H9 (cell line): ENCODE results near the gene FAM227B. TPM values are rescaled to one million over a fixed set of nuclear protein-coding genes. Genes with fewer than 3 reads are reported as not detected.

Experiments
- DNase-seq: peaks from one replicate; pipeline ENCODE4 v3.0.0-alpha.2; 2017
- H2AFZ ChIP-seq: one replicate; pipeline ENCODE4 v1.6.1; 2013; ENCODE audit warnings: mild to moderate bottlenecking, low read length, control low read depth, moderate library complexity
- H2AK5ac ChIP-seq: 2 replicates; pipeline ENCODE4 v1.6.1; 2013; ENCODE audit warnings: low read length, control low read depth, mixed read lengths; ENCODE audit not compliant: insufficient read length
- H2BK120ac ChIP-seq: one replicate; pipeline ENCODE4 v1.6.1; 2013; ENCODE audit warnings: low read depth, mild to moderate bottlenecking, low read length, control low read depth, inconsistent platforms; ENCODE audit not compliant: poor library complexity, severe bottlenecking
- H2BK12ac ChIP-seq: 2 replicates; pipeline ENCODE4 v1.6.1; 2013; ENCODE audit warnings: low read length, control low read depth, mixed read lengths, low read depth; ENCODE audit not compliant: insufficient read length
- H2BK15ac ChIP-seq: 2 replicates; pipeline ENCODE4 v1.6.1; 2013; ENCODE audit warnings: low read depth, low read length, control low read depth
- H2BK20ac ChIP-seq: one replicate; pipeline ENCODE4 v1.6.1; 2013; ENCODE audit warnings: low read depth, mild to moderate bottlenecking, low read length, control low read depth, inconsistent platforms; ENCODE audit not compliant: poor library complexity, severe bottlenecking
- H2BK5ac ChIP-seq: 2 replicates; pipeline ENCODE4 v1.6.1; 2013; ENCODE audit warnings: low read length, control low read depth, mixed read lengths; ENCODE audit not compliant: insufficient read length
- H3K14ac ChIP-seq: 2 replicates; pipeline ENCODE4 v1.6.1; 2013; ENCODE audit warnings: low read length, control low read depth; ENCODE audit not compliant: insufficient read depth
- H3K18ac ChIP-seq: 2 replicates; pipeline ENCODE4 v1.6.1; 2013; ENCODE audit warnings: low read depth, mild to moderate bottlenecking, mixed read lengths, low read length, control low read depth; ENCODE audit not compliant: insufficient read length
- H3K23ac ChIP-seq: 2 replicates; pipeline ENCODE4 v1.6.1; 2013; ENCODE audit warnings: low read length, control low read depth, mixed read lengths, low read depth; ENCODE audit not compliant: insufficient read length
- H3K23me2 ChIP-seq: 2 replicates; pipeline ENCODE4 v1.6.1; 2013; ENCODE audit warnings: low read depth, mild to moderate bottlenecking, mixed read lengths, low read length, control low read depth; ENCODE audit not compliant: insufficient read length, poor library complexity, severe bottlenecking
- H3K27ac ChIP-seq: 2 replicates; pipeline ENCODE4 v1.5.1; 2013; ENCODE audit warnings: low read length, control low read depth, mixed read lengths, low read depth; ENCODE audit not compliant: insufficient read length
- H3K27me3 ChIP-seq: 2 replicates; pipeline ENCODE4 v1.6.1; 2013; ENCODE audit warnings: low read length, control low read depth, inconsistent platforms; ENCODE audit not compliant: insufficient read depth
- H3K4ac ChIP-seq: 2 replicates; pipeline ENCODE4 v1.6.1; 2013; ENCODE audit warnings: low read depth, mild to moderate bottlenecking, control low read depth, inconsistent platforms, low read length, moderate library complexity
- H3K4me1 ChIP-seq: 2 replicates; pipeline ENCODE4 v1.6.1; 2013; ENCODE audit warnings: low read length, control low read depth, inconsistent platforms; ENCODE audit not compliant: insufficient read depth
- H3K4me2 ChIP-seq: 2 replicates; pipeline ENCODE4 v1.6.1; 2013; ENCODE audit warnings: low read length, control low read depth, mixed read lengths; ENCODE audit not compliant: insufficient read length, insufficient read depth
- H3K56ac ChIP-seq: 2 replicates; pipeline ENCODE4 v1.6.1; 2013; ENCODE audit warnings: low read depth, mild to moderate bottlenecking, mixed read lengths, low read length, control low read depth; ENCODE audit not compliant: insufficient read length
- H3K79me1 ChIP-seq: 2 replicates; pipeline ENCODE4 v1.6.1; 2013; ENCODE audit warnings: low read depth, mild to moderate bottlenecking, moderate library complexity, low read length, control low read depth, inconsistent platforms; ENCODE audit not compliant: insufficient read depth, poor library complexity, severe bottlenecking
- H3K79me2 ChIP-seq: 2 replicates; pipeline ENCODE4 v1.6.1; 2013; ENCODE audit warnings: low read length, control low read depth, inconsistent platforms; ENCODE audit not compliant: insufficient read depth
- H3K9ac ChIP-seq: 2 replicates; pipeline ENCODE4 v1.6.1; 2013; ENCODE audit warnings: low read length, control low read depth, mixed read lengths; ENCODE audit not compliant: insufficient read length; ENCODE audit errors: extremely low read depth
- H3K9me3 ChIP-seq: one replicate; pipeline ENCODE4 v1.6.1; 2013; ENCODE audit warnings: low read depth, low read length, inconsistent platforms; ENCODE audit not compliant: control insufficient read depth
- H3T11ph ChIP-seq: one replicate; pipeline ENCODE4 v1.6.1; 2013; ENCODE audit warnings: mild to moderate bottlenecking, low read length, control low read depth, inconsistent platforms
- H4K20me1 ChIP-seq: one replicate; pipeline ENCODE4 v1.6.1; 2013; ENCODE audit not compliant: control insufficient read depth, insufficient read length, insufficient read depth
- H4K5ac ChIP-seq: 2 replicates; pipeline ENCODE4 v1.6.1; 2013; ENCODE audit warnings: low read depth, mild to moderate bottlenecking, mixed read lengths, low read length, control low read depth; ENCODE audit not compliant: insufficient read length
- H4K8ac ChIP-seq: replicated peaks from 2 replicates; pipeline ENCODE4 v1.6.1; 2013; ENCODE audit warnings: low read length, control low read depth, mixed read lengths, low read depth; ENCODE audit not compliant: insufficient read length
- H4K91ac ChIP-seq: 2 replicates; pipeline ENCODE4 v1.6.1; 2013; ENCODE audit warnings: low read depth, mild to moderate bottlenecking, moderate library complexity, mixed read lengths, low read length, control low read depth; ENCODE audit not compliant: insufficient read length
- H3K27ac Mint-ChIP-seq, 3 experiments: 2 replicates in 2 of 3; 3 replicates in 1 of 3; pipeline ENCODE4 v1.8.0; 2020 to 2021; ENCODE audit warnings: mixed read lengths in 3 of 3, mild to moderate bottlenecking in 1 of 3, moderate library complexity in 1 of 3
- H3K27me3 Mint-ChIP-seq: 2 replicates; pipeline ENCODE4 v1.8.0; 2021; ENCODE audit warnings: low read depth, mild to moderate bottlenecking, moderate library complexity, mixed read lengths
- H3K36me3 Mint-ChIP-seq, 3 experiments: 2 replicates in 2 of 3; 3 replicates in 1 of 3; pipeline ENCODE4 v1.8.0; 2020 to 2021; ENCODE audit warnings: low read depth in 3 of 3, mixed read lengths in 3 of 3; ENCODE audit not compliant: insufficient read depth in 1 of 3
- H3K4me1 Mint-ChIP-seq, 2 experiments: 2 replicates each; pipeline ENCODE4 v1.8.0; 2020; ENCODE audit warnings: mixed read lengths in 2 of 2
- H3K4me3 Mint-ChIP-seq, 2 experiments: 2 replicates in 1 of 2; 3 replicates in 1 of 2; pipeline ENCODE4 v1.8.0; 2020 to 2021; ENCODE audit warnings: mild to moderate bottlenecking in 2 of 2, mixed read lengths in 2 of 2, moderate library complexity in 1 of 2
- H3K9me3 Mint-ChIP-seq, 2 experiments: 2 replicates in 1 of 2; 3 replicates in 1 of 2; pipeline ENCODE4 v1.8.0; 2020; ENCODE audit warnings: mild to moderate bottlenecking in 2 of 2, mixed read lengths in 2 of 2, moderate library complexity in 1 of 2
- CTCF ChIP-seq: fragments of 200-600 bp; sonication (generic); conservative IDR thresholded peaks from 3 replicates; pipeline ENCODE4 v1.8.0; 2021; ENCODE audit warnings: antibody characterized with exemption, mild to moderate bottlenecking
- WGBS: extraction: QIAGEN DNeasy Blood & Tissue Kit; methylation state at CpG from one replicate; pipeline ENCODE4 v1.1.7; 2013; ENCODE audit warnings: missing lambda C conversion rate, low lambda C conversion rate, mixed read lengths; ENCODE audit not compliant: insufficient read length; ENCODE audit errors: extremely low coverage; 5-methylcytosine and 5-hydroxymethylcytosine counted together
- total RNA-seq: library from RNA; stranded (reverse); gene quantifications from 2 replicates; pipeline ENCODE4 v1.2.1, GENCODE V29; 2021

Gene FAM227B
- total RNA-seq, 1 experiment from 2014 or later, result 5.5 TPM

- Histone ChIP-seq H3K23ac (no peak overlapping the region), H2BK15ac (no peak overlapping the region), H2BK12ac (no peak overlapping the region), H4K20me1 (no peaks in the 10 kb centered on the region), H3K79me1 (no peaks in the 10 kb centered on the region), H4K5ac (no peak overlapping the region), H3K9ac (no peak overlapping the region), H3K56ac (no peak overlapping the region), H2BK120ac (no peak overlapping the region), H2BK20ac (no peak overlapping the region), H4K91ac (no peak overlapping the region), H3K14ac (no peak overlapping the region), H3K18ac (no peak overlapping the region), H3T11ph (no peak overlapping the region), H3K4ac (no peak overlapping the region), H2AFZ (no peak overlapping the region), H3K27me3 (no peaks in the 10 kb centered on the region), H2AK5ac (no peak overlapping the region), H3K79me2 (no peaks in the 10 kb centered on the region), H3K23me2 (no peaks in the 10 kb centered on the region), H3K4me1 (no peaks in the 10 kb centered on the region), H4K8ac (no peak overlapping the region), H3K4me2 (no peak overlapping the region), H3K9me3 (no peaks in the 10 kb centered on the region), H3K27ac (no peak overlapping the region), H2BK5ac (no peak overlapping the region)
- no peaks in the 10 kb centered on the region for H3K27me3 Mint-ChIP-seq
- no peaks in the 10 kb centered on the region; a peak in 1 of 7 replicates for H3K36me3 Mint-ChIP-seq
- TF ChIP-seq CTCF, result no peak
- H3K4me1 Mint-ChIP-seq, result no peaks in the 10 kb centered on the region
- no peak for DNase-seq
- no peak overlapping the region for H3K27ac Mint-ChIP-seq
- no peaks in the 10 kb centered on the region; a peak in 1 of 5 replicates for H3K9me3 Mint-ChIP-seq
- no CpG with 5 or more reads among the region's 1 CpG for WGBS
- no peak overlapping the region for H3K4me3 Mint-ChIP-seq
Observed at GRCh38 chr15:49415638-49416037, 205.0 kb downstream of the FAM227B start.
